GM19455 (cell line): ENCODE results near the gene GABRG3.
"Not testable (repeated sequence)": the region's sequence is repeated elsewhere in the genome, so short reads cannot be mapped to it uniquely, and the experiment has no call there.

ENCODE experiments used
- ATAC-seq: cut with Tn5 transposase; IDR thresholded peaks from one replicate; pipeline ENCODE4 v1.9.1; 2021; ENCODE audit not compliant: unreplicated experiment

Gene GABRG3

GRCh38 chr15:26985050-26985449 lies 14.1 kb downstream of the GABRG3 start:
- no peak for ATAC-seq

GRCh38 chr15:26996250-26996649 lies 25.3 kb downstream of the GABRG3 start:
- no peak for ATAC-seq

- ATAC-seq: not testable (repeated sequence)
Measured at GRCh38 chr15:27003003-27003402, 32.0 kb downstream of the GABRG3 start.

- ATAC-seq: not testable (repeated sequence)
Measured at GRCh38 chr15:27004226-27004625, 33.2 kb downstream of the GABRG3 start.

- ATAC-seq: no peak
Measured at GRCh38 chr15:27017168-27017809, 46.3 kb downstream of the GABRG3 start.

- no peak for ATAC-seq
Measured at GRCh38 chr15:27019687-27020086, 48.7 kb downstream of the GABRG3 start.

GRCh38 chr15:27025481-27025966 lies 54.5 kb downstream of the GABRG3 start:
- ATAC-seq: no peak

- no peak for ATAC-seq
Measured at GRCh38 chr15:27027229-27027628, 56.2 kb downstream of the GABRG3 start.

- no peak for ATAC-seq
Measured at GRCh38 chr15:27028858-27029477, 58.0 kb downstream of the GABRG3 start.

GRCh38 chr15:27036210-27036609 lies 65.2 kb downstream of the GABRG3 start:
- ATAC-seq: no peak

- ATAC-seq: no peak
Measured at GRCh38 chr15:27037501-27037900, 66.5 kb downstream of the GABRG3 start.

GRCh38 chr15:27039152-27039551 lies 68.2 kb downstream of the GABRG3 start:
- ATAC-seq: no peak

GRCh38 chr15:27042230-27042629 lies 71.2 kb downstream of the GABRG3 start:
- ATAC-seq: no peak

GRCh38 chr15:27042646-27043045 lies 71.7 kb downstream of the GABRG3 start:
- no peak for ATAC-seq

GRCh38 chr15:27043770-27044169 lies 72.8 kb downstream of the GABRG3 start:
- ATAC-seq: no peak

GRCh38 chr15:27045796-27046195 lies 74.8 kb downstream of the GABRG3 start:
- no peak for ATAC-seq

GRCh38 chr15:27046880-27047279 lies 75.9 kb downstream of the GABRG3 start:
- no peak for ATAC-seq

- no peak for ATAC-seq
Measured at GRCh38 chr15:27050163-27050562, 79.2 kb downstream of the GABRG3 start.

GRCh38 chr15:27054426-27054825 lies 83.4 kb downstream of the GABRG3 start:
- no peak for ATAC-seq

- ATAC-seq: no peak
Measured at GRCh38 chr15:27057904-27058645, 87.1 kb downstream of the GABRG3 start.

GRCh38 chr15:27058939-27059338 lies 88.0 kb downstream of the GABRG3 start:
- ATAC-seq: no peak

GRCh38 chr15:27059610-27060202 lies 88.7 kb downstream of the GABRG3 start:
- no peak for ATAC-seq
